ENCODE measurements around the gene C3orf18.
"Not testable (repeated sequence)": the region's sequence is repeated elsewhere in the genome, so short reads cannot be mapped to it uniquely, and the experiment has no call there.

The C3orf18 gene

GRCh38 chr3:50525987-50526386 is 41.6 kb downstream of the C3orf18 start:
- FAIRE-seq, result no peak
- peak; percentile 66 for DNase-seq (ENCODE audit: insufficient read length, low spot score)

- FAIRE-seq (no peak), DNase-seq (ENCODE audit: insufficient read length, low spot score) (no peak)
Measured at GRCh38 chr3:50525191-50525910, 42.2 kb downstream of the C3orf18 start.

GRCh38 chr3:50524746-50525145 is 42.8 kb downstream of the C3orf18 start:
- no peak for DNase-seq (ENCODE audit: insufficient read length, low spot score)
- FAIRE-seq, result no peak

GRCh38 chr3:50523279-50523811 is 44.2 kb downstream of the C3orf18 start:
- DNase-seq (ENCODE audit: insufficient read length, low spot score) (no peak), FAIRE-seq (no peak)

GRCh38 chr3:50521572-50521971 is 46.0 kb downstream of the C3orf18 start:
- DNase-seq (ENCODE audit: insufficient read length, low spot score), result no peak
- no peak for FAIRE-seq

GRCh38 chr3:50520849-50521248 is 46.7 kb downstream of the C3orf18 start:
- FAIRE-seq (no peak), DNase-seq (ENCODE audit: insufficient read length, low spot score) (no peak)

- FAIRE-seq, result peak; percentile 80
- DNase-seq (ENCODE audit: insufficient read length, low spot score), result peak; percentile 68
Measured at GRCh38 chr3:50519471-50520089, 48.0 kb downstream of the C3orf18 start.

GRCh38 chr3:50518436-50518835 is 49.1 kb downstream of the C3orf18 start:
- DNase-seq (ENCODE audit: insufficient read length, low spot score) (no peak), FAIRE-seq (no peak)

- FAIRE-seq (no peak), DNase-seq (ENCODE audit: insufficient read length, low spot score) (no peak)
Measured at GRCh38 chr3:50517721-50518206, 49.8 kb downstream of the C3orf18 start.

GRCh38 chr3:50516440-50516871 is 51.1 kb downstream of the C3orf18 start:
- DNase-seq (ENCODE audit: insufficient read length, low spot score) (no peak), FAIRE-seq (no peak)

GRCh38 chr3:50515565-50516439 is 51.7 kb downstream of the C3orf18 start:
- DNase-seq (ENCODE audit: insufficient read length, low spot score), result no peak
- no peak for FAIRE-seq

- not testable (repeated sequence) for FAIRE-seq; DNase-seq (ENCODE audit: insufficient read length, low spot score)
Measured at GRCh38 chr3:50512908-50513307, 54.6 kb downstream of the C3orf18 start.

- DNase-seq (ENCODE audit: insufficient read length, low spot score) (no peak), FAIRE-seq (no peak)
Measured at GRCh38 chr3:50512131-50512530, 55.4 kb downstream of the C3orf18 start.

- DNase-seq (ENCODE audit: insufficient read length, low spot score), result no peak
Measured at GRCh38 chr3:50510325-50510724, 57.2 kb downstream of the C3orf18 start.

GRCh38 chr3:50509715-50510114 is 57.8 kb downstream of the C3orf18 start:
- no peak for DNase-seq (ENCODE audit: insufficient read length, low spot score)
- no peak for FAIRE-seq

More at GRCh38 chr3:50510325-50510724, 57.2 kb downstream of the C3orf18 start:
- FAIRE-seq, result no peak

GRCh38 chr3:50508821-50509220 is 58.7 kb downstream of the C3orf18 start:
- DNase-seq (ENCODE audit: insufficient read length, low spot score) (no peak), FAIRE-seq (no peak)
